Brain (organoid and tissue), 1 donor: Measurements from ENCODE around the gene MSL3B. TPM values are rescaled to one million over a fixed set of nuclear protein-coding genes. Genes with fewer than 3 reads are reported as not detected.

Experiments used
- polyA plus RNA-seq: library from polyadenylated mRNA; stranded (reverse); fragments of 350-450 nt; fragmentation: Illumina TruSeq; extraction: RNeasy Lipid Tissue Mini Kit (QIAGEN cat#74804); gene quantifications from one replicate; pipeline ENCODE4 v1.2.3, GENCODE V29; 2015; ENCODE audit warnings: low read depth, low replicate concordance; ENCODE audit not compliant: insufficient read depth

MSL3B gene

Other genes starting within 250 kb of the MSL3B start
- not detected for gene UGT1A10, start 231.9 kb downstream of the MSL3B start, polyA plus RNA-seq
- not detected for gene UGT1A9, start 196.5 kb downstream of the MSL3B start, polyA plus RNA-seq
- not detected for gene UGT1A7, start 186.5 kb downstream of the MSL3B start, polyA plus RNA-seq
- not detected for gene UGT1A6, start 175.5 kb downstream of the MSL3B start, polyA plus RNA-seq
- not detected for gene UGT1A5, start 155.5 kb downstream of the MSL3B start, polyA plus RNA-seq
- not detected for gene UGT1A4, start 149.7 kb downstream of the MSL3B start, polyA plus RNA-seq
- gene UGT1A3, start 139.3 kb downstream of the MSL3B start, polyA plus RNA-seq = not detected
- not detected for gene UGT1A1, start 108.1 kb downstream of the MSL3B start, polyA plus RNA-seq
- gene MROH2A, start 90.1 kb downstream of the MSL3B start, polyA plus RNA-seq = not detected
- 18.9 TPM for gene HJURP, start 13.9 kb downstream of the MSL3B start, polyA plus RNA-seq
- 56.9 TPM for gene TRPM8, start 49.0 kb upstream of the MSL3B start, polyA plus RNA-seq
- gene SPP2, start 182.3 kb upstream of the MSL3B start, polyA plus RNA-seq = not detected